PC-9 (cell line): ENCODE data around the gene ST3GAL6.

ENCODE experiments used
- CTCF ChIP-seq: fragments of 200-600 bp; sonication (generic); conservative IDR thresholded peaks from 2 replicates; pipeline ENCODE4 v1.6.1; 2017; ENCODE audit warnings: mixed run types, antibody characterized with exemption, mild to moderate bottlenecking, moderate library complexity
- EZH2 ChIP-seq: fragments of 200-600 bp; sonication (generic); IDR thresholded peaks from 2 replicates; pipeline ENCODE4 v1.8.0; 2017; ENCODE audit warnings: antibody characterized with exemption, low read depth

- TF ChIP-seq CTCF (no peak), EZH2 (no peak)
Observed at GRCh38 chr3:98805571-98805970, 42.4 kb downstream of the ST3GAL6 start.
